NOMO-1 treated with dmso at 0.1 percent for 144 hours (cell line): ENCODE measurements around the gene SIPA1L3.
"Not testable (repeated sequence)": the region's sequence is repeated elsewhere in the genome, so short reads cannot be mapped to it uniquely, and the experiment has no call there.

Experiments
- DNase-seq: peaks from one replicate; lab custom pipeline; 2025; ENCODE audit not compliant: unreplicated experiment; lab: John Stamatoyannopoulos, UW

SIPA1L3 gene

GRCh38 chr19:37907735-37908455 lies 887 bp downstream of the SIPA1L3 start:
- no peak for DNase-seq

DNA sequence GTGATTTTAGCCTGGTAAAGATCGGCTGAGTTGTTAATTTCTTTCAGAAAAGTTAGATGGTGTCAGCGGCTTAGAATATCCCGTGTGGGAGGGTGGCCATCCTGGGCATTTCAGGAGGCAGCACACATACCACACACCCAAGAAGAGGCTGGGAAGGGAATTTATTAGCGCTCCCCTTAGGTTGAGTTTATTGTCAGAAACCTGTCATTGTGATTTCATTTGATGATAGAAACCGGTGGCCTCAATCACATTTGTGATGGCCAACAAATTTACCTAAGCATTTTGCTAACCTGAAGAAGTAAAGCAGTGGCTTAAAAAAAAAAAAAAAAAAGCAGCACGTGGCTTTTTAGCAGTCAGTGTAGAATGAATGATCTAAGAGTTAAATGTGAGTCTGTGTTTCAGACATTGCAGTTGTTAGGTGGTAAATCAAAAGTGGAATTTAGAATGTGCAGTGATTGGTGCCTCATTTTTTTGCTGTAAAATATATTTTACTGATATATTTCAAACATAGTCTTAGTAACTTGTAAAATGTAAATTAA lies 2.7 kb downstream of the SIPA1L3 start:
- no peak for DNase-seq

GRCh38 chr19:37914908-37915307 lies 7.9 kb downstream of the SIPA1L3 start:
- DNase-seq = peak; percentile 46

DNA sequence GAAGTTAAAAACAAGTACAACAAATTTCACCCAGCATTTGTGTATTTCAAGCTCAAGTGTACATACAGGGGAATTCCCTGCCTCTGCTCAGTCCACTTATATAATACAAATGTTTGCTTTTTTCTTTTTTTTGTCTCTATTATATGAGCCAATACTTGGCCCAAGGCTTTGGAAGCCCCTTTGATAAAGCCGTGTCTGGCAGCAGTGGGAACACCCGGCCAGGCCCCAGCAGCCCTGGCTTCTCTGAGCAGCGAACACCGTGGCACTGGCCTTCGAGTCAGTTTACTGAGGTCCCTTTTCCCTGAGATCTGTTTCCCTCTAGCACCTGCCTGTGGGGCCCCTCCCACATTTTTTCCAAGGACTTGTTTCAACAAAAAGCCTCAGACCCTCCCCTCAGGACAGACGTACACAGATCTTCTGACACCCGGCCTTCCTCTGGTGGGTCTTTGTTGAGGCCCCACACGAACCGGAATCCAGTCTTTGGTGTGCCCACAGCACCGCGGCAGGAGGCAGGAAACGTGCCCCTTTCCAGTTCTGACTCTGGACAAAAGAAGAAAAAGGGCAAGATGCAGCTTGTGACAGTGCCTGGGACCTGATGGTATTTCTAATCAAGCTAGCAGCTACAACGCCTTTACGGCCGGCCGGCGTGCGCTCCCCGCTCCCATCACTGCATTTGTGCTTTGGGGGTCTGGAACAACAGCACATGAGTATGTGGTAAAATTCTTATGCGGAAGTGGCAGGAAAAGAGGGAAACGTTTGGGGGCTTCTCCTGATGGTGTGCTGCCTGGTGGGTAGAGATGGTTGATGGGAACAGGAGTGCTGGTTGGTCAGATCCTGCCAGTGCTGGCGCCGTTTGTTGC lies 13.8 kb downstream of the SIPA1L3 start:
- DNase-seq = no peak

DNA sequence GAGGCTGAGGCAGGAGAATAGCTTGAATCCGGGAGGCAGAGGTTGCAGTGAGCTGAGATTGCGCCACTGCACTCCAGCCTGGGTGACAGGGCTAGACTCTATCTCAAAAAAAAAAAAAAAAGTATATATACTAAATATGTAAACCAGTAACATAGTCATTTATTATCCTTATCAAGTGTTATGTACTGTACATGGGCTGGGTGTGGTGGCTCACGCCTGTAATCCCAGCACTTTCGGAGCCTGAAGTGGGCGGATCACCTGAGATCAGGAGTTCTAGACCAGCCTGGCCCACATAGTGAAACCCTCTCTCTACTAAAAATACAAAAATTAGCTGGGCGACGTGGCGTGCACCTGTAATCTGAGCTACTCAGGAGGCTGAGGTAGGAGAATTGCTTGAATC lies 17.6 kb downstream of the SIPA1L3 start:
- DNase-seq = not testable (repeated sequence)

GRCh38 chr19:37925212-37925611 lies 18.2 kb downstream of the SIPA1L3 start:
- no peak for DNase-seq

- DNase-seq = no peak
Measured at GRCh38 chr19:37926255-37926654, 19.2 kb downstream of the SIPA1L3 start.

DNA sequence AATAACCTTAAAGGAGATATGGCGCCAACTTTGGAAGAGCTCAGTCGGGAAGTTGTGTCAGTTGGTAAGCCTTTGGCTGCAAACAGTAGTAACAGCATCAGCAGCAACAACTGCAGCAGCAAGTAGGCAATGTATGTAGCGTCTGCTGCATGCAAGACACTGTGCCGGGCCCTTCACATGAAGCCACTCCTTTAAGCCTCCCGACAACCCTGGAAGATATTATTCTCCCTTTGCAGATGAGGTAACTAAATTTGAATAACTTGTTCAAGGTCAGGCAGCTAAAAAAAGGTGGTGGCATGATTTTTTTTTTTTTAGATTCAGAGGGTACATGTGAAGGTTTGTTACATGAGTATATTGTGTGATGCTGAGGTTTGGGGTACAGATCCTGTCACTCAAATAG lies 19.7 kb downstream of the SIPA1L3 start:
- DNase-seq = no peak

- DNase-seq = peak; percentile 69
Measured at GRCh38 chr19:37928527-37929286, 21.7 kb downstream of the SIPA1L3 start.

DNA sequence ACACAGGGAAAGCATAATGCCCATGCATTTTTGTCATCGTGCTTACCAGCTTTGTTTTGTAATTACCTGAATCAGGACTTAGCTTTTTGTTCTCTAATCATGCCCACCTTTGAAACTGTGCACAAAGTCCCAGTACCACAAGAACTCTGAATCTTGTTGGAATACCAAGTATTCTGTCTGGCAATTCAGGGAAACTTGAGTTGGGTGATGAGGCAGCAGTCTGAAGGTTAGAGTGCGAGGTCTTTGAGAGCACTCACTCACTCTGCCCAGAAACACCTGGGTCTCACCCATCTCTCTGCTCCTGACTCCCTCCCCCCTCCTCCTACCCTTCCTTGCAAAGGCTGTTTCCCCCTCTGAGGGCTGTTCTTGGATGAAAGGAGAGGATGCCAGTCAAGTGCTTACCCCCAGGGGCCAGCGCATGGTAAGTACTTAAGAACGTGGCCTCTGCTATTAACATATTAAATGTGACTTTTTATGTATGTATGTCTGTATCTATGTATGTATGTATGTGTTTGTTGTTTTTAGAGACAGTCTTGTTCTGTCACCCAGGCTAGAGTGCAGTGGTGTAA lies 22.4 kb downstream of the SIPA1L3 start:
- DNase-seq = no peak

DNA sequence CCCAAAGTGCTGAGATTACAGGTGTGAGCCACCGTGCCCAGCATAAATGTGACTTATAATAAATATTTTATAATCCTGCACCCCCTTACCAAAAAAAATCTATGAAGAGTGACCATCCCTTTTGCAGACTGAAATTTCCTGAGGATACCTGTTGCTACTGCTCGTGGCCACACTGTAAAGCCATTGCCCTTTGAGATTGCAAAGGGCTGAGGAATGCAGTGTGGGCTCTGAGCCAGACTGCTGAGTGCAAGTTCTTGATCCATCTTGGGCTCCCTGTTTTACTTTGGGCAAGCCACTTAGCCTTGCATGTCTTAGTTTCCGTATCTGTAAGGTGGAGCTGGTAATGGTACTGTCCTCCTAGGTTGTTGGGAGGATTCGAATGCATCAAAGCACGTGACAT lies 23.4 kb downstream of the SIPA1L3 start:
- no peak for DNase-seq

- peak; percentile 32 for DNase-seq
Measured at GRCh38 chr19:37931881-37932655, 25.1 kb downstream of the SIPA1L3 start.

DNA sequence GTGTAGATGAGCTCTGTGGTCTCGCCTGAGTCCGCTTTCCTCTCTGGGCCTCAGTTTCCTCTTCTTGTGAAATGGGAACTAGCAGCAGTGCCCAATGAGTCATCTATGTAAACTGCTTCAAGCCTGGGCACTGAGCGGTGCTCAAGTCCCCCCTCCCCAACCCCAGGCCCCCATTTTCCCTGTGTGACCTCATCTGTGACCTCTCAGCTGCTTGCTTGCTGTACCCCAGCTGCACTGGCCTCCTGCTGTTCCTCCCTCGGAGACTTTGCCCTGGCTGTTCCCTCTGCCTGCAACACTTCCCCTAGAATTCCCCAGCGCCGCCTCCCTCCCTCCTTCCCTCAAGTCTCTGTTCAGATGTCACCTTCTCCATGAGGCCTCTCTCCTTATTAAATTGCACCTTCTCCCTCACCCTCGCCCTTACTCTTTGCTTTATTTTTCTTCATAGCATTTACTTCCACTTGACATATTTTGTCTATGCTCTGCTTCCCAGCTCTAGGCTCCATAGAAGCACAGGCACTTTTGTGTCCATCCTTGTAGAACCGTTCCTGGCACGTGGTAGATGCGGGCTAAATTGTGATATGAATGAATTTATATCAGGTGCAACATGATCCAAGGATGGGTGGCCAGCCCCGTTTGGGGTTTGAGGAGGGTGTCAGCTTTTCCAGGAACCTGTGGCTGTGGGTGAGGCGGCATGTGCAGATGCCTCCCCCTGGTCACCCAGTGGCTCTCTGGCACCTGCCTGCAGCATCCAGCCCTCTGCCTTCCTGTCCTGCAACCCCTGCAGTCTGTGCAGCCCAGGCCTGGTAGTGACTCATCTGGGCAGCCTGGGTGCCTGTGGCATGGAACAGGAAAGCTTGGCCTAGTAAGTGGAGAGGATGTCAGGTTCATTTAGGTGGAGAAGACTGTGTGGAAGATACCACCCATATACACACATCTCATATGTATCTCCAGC lies 26.3 kb downstream of the SIPA1L3 start:
- DNase-seq = no peak

DNA sequence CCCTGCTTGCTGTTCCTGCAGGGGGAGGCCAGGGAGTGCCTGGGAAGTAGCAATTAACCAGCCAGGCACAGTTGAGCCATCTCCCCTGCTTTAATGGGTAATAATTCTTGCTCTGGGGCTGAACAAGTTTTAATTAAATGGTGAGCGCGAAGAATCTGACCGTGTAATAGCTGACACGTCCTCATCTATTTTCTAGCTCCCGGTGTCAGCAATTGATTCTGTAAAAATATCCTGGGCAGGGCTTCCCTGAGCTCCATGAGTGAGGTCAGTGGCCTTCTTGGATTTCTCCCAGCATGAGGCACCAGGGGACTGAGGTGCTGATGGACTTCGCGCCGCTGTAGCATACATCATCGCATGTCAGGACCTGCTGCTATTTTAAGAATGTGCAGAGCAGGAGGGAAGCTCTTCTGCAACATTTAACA lies 26.9 kb downstream of the SIPA1L3 start:
- DNase-seq = no peak

- DNase-seq = no peak
Measured at GRCh38 chr19:37935341-37935740, 28.3 kb downstream of the SIPA1L3 start.

DNA sequence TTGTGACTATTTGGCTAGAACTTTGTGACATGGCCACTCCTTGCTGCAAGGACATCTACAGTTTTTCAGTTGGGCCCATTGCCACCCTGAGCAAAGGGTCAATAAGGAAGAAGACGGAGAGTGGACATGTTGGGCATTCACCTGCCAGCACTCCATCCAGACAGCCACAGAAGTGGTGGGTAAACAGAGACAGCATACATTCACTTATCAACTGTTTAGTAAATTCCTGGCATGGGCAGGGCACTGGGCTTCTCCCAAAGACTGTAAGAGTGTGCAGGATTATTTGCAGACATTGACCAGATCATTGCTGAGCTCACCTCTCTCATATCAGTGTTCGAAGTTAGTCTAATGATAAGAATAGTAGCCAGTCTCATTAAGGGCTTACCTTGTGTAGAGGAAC lies 29.2 kb downstream of the SIPA1L3 start:
- DNase-seq = no peak

DNA sequence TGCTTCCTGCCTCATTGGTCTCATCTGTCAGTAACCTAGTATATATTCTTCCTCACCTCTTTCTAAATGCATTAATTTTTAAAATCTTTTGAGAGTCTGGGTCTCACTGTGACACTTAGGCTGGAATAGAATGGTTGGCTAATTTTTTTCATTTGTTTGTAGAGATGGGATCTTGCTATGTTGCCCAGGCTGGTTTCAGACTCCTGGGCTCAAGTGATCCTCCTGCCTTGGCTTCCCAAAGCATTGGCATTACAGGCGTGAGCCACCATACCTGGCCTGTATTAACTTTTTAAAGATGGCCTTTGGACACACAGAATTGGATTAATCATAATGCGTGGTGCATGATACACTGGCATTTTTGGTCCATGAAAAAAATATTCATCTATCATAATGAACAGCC lies 29.9 kb downstream of the SIPA1L3 start:
- DNase-seq = no peak

GRCh38 chr19:37938353-37938752 lies 31.3 kb downstream of the SIPA1L3 start:
- no peak for DNase-seq
